ENCODE results near the gene TCAIM.

GRCh38 chr3:44326515-44326914 lies 12.1 kb upstream of the TCAIM start:
- no peak for TF ChIP-seq POLR2A (IDR thresholded peaks at IDR 0.05; ENCODE audit: low read depth, low read length)
- TF ChIP-seq, protein P1, sequence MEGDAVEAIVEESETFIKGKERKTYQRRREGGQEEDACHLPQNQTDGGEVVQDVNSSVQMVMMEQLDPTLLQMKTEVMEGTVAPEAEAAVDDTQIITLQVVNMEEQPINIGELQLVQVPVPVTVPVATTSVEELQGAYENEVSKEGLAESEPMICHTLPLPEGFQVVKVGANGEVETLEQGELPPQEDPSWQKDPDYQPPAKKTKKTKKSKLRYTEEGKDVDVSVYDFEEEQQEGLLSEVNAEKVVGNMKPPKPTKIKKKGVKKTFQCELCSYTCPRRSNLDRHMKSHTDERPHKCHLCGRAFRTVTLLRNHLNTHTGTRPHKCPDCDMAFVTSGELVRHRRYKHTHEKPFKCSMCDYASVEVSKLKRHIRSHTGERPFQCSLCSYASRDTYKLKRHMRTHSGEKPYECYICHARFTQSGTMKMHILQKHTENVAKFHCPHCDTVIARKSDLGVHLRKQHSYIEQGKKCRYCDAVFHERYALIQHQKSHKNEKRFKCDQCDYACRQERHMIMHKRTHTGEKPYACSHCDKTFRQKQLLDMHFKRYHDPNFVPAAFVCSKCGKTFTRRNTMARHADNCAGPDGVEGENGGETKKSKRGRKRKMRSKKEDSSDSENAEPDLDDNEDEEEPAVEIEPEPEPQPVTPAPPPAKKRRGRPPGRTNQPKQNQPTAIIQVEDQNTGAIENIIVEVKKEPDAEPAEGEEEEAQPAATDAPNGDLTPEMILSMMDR (IDR thresholded peaks at IDR 0.05; ENCODE audit: extremely low read depth in 1 of 2, insufficient read depth in 1 of 2, low read depth in 1 of 2, low read length in 2 of 2) = no peak
- TF ChIP-seq MYC (IDR thresholded peaks at IDR 0.05; ENCODE audit: low read depth, low read length) = no peak
- no peak for TF ChIP-seq POLR2AphosphoS5 (IDR thresholded peaks at IDR 0.05; ENCODE audit: insufficient read depth, low read depth, low read length)
- no peak for TF ChIP-seq GATA2 (IDR thresholded peaks at IDR 0.05; ENCODE audit: insufficient read depth, insufficient read length, low read depth, low read length)
- TF ChIP-seq FOS (IDR thresholded peaks at IDR 0.05; ENCODE audit: borderline replicate concordance, insufficient read depth, low read length) = no peak
- no peak for TF ChIP-seq EZH2 (IDR thresholded peaks at IDR 0.05; ENCODE audit: borderline replicate concordance, low read depth, low read length, severe bottlenecking)
- TF ChIP-seq JUN (IDR thresholded peaks at IDR 0.05; ENCODE audit: borderline replicate concordance, insufficient read depth, insufficient read length, low read depth) = no peak
